ENCODE measurements around the gene PARP15.

The PARP15 gene

GRCh38 chr3:122576174-122576940 lies 1.1 kb upstream of the PARP15 start:
- DNase-seq, result no peak

GRCh38 chr3:122578069-122578740 lies 755 bp downstream of the PARP15 start:
- DNase-seq, result no peak

- DNase-seq, result no peak
Observed at GRCh38 chr3:122580470-122580869, 3.0 kb downstream of the PARP15 start.

- no peak for DNase-seq
Observed at GRCh38 chr3:122581622-122582021, 4.2 kb downstream of the PARP15 start.

GRCh38 chr3:122582390-122582789 lies 4.9 kb downstream of the PARP15 start:
- DNase-seq, result no peak

GRCh38 chr3:122586098-122586497 lies 8.6 kb downstream of the PARP15 start:
- no peak for DNase-seq

GRCh38 chr3:122586773-122587485 lies 9.5 kb downstream of the PARP15 start:
- no peak for DNase-seq

GRCh38 chr3:122587572-122587971 lies 10.1 kb downstream of the PARP15 start:
- no peak for DNase-seq

GRCh38 chr3:122589297-122589696 lies 11.8 kb downstream of the PARP15 start:
- DNase-seq, result no peak

- no peak for DNase-seq
Observed at GRCh38 chr3:122590610-122591009, 13.2 kb downstream of the PARP15 start.

- no peak for DNase-seq
Observed at GRCh38 chr3:122594025-122594424, 16.6 kb downstream of the PARP15 start.

- no peak for DNase-seq
Observed at GRCh38 chr3:122598151-122598550, 20.7 kb downstream of the PARP15 start.

GRCh38 chr3:122598556-122598955 lies 21.1 kb downstream of the PARP15 start:
- DNase-seq, result no peak

GRCh38 chr3:122602011-122602710 lies 24.7 kb downstream of the PARP15 start:
- no peak for DNase-seq

- no peak for DNase-seq
Observed at GRCh38 chr3:122603056-122603455, 25.6 kb downstream of the PARP15 start.

GRCh38 chr3:122606330-122606729 lies 28.9 kb downstream of the PARP15 start:
- no peak for DNase-seq

- no peak for DNase-seq
Observed at GRCh38 chr3:122608916-122609315, 31.5 kb downstream of the PARP15 start.

GRCh38 chr3:122609798-122610559 lies 32.5 kb downstream of the PARP15 start:
- no peak for DNase-seq

- no peak for DNase-seq
Observed at GRCh38 chr3:122612696-122613095, 35.2 kb downstream of the PARP15 start.

GRCh38 chr3:122615303-122615702 lies 37.9 kb downstream of the PARP15 start:
- no peak for DNase-seq

- no peak for DNase-seq
Observed at GRCh38 chr3:122618614-122619013, 41.2 kb downstream of the PARP15 start.

- no peak for DNase-seq
Observed at GRCh38 chr3:122619040-122619439, 41.6 kb downstream of the PARP15 start.
